ENCODE results near the gene RBMS3. TPM values are rescaled to one million over a fixed set of nuclear protein-coding genes. Genes with fewer than 3 reads are reported as not detected.

The RBMS3 gene
- total RNA-seq, 1 donor from 2014 or later, result 33.0 TPM

DNA sequence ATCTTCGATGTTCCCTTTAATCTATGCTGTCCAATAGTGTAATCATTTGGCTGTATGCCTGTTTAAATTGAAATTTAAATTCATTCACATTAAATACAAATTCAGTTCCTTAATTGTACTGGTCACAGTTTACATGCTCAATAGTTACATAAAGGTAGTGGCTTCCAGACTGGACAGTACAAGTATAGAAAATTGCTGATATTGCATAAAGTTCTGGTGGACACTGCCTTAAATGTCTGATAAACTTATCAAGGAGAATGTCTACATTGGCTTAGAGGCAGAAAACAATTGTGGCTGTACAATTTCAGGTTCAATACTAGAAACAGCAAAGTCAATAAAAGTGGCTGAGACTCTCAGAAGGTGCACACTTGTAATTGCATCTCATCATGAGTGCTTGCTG is 365.2 kb downstream of the RBMS3 start:
- no peak overlapping the region for H3K9ac ChIP-seq (ENCODE audit: low read length)
- no peak overlapping the region for H3K4me2 ChIP-seq (ENCODE audit: low read length)
- no peak for FAIRE-seq
- H3K27me3 Mint-ChIP-seq (ENCODE audit: low read depth, unreplicated experiment), result no peaks in the 10 kb centered on the region
- DNase-seq (ENCODE audit: low read depth), result no peak
- H3K36me3 Mint-ChIP-seq (ENCODE audit: low read depth, unreplicated experiment), result no peaks in the 10 kb centered on the region
- no peaks in the 10 kb centered on the region for H3K36me3 ChIP-seq (ENCODE audit: insufficient read depth, low read length)
- no peaks in the 10 kb centered on the region for H3K27me3 ChIP-seq (ENCODE audit: insufficient read depth, low read length)
- H3K79me2 ChIP-seq (ENCODE audit: insufficient read depth, low read length), result no peaks in the 10 kb centered on the region
- no peak overlapping the region for H3K4me3 ChIP-seq (ENCODE audit: insufficient read depth, low read depth, low read length)
- H3K4me1 Mint-ChIP-seq (ENCODE audit: low read depth, unreplicated experiment), result peaks cover 22% of the 10 kb centered on the region
- no peaks in the 10 kb centered on the region for H3K9me3 ChIP-seq (ENCODE audit: insufficient read depth, low read depth, low read length)
- H3K27ac Mint-ChIP-seq (ENCODE audit: unreplicated experiment), result no peak overlapping the region
- no peaks in the 10 kb centered on the region for H3K9me3 Mint-ChIP-seq (ENCODE audit: unreplicated experiment)
- H2AFZ ChIP-seq (ENCODE audit: low read depth, low read length), result no peak overlapping the region
- no peak for TF ChIP-seq EZH2 (IDR thresholded peaks at IDR 0.05; ENCODE audit: insufficient read depth, low read length)
- TF ChIP-seq CTCF (IDR thresholded peaks at IDR 0.05; ENCODE audit: insufficient read depth, low read depth, low read length), result no peak
- no peak overlapping the region for H3K4me3 Mint-ChIP-seq (ENCODE audit: unreplicated experiment)
- H3K27ac ChIP-seq (ENCODE audit: low read depth, low read length), result no peak overlapping the region
- H3K4me1 ChIP-seq (ENCODE audit: insufficient read depth, low read length), result peaks cover 13% of the 10 kb centered on the region
- H4K20me1 ChIP-seq (ENCODE audit: insufficient read depth, low read length), result no peaks in the 10 kb centered on the region

GRCh38 chr3:29649815-29650547 is 369.1 kb downstream of the RBMS3 start:
- Histone ChIP-seq H3K36me3 (ENCODE audit: insufficient read depth, low read length) (no peaks in the 10 kb centered on the region), H3K9me3 (ENCODE audit: insufficient read depth, low read depth, low read length) (no peaks in the 10 kb centered on the region), H3K4me3 (ENCODE audit: insufficient read depth, low read depth, low read length) (no peak overlapping the region), H3K4me1 (ENCODE audit: insufficient read depth, low read length) (peaks cover 2% of the 10 kb centered on the region), H3K27ac (ENCODE audit: low read depth, low read length) (no peak overlapping the region), H3K4me2 (ENCODE audit: low read length) (peak overlapping the region; percentile 29), H3K27me3 (ENCODE audit: insufficient read depth, low read length) (no peaks in the 10 kb centered on the region), H3K9ac (ENCODE audit: low read length) (no peak overlapping the region), H3K79me2 (ENCODE audit: insufficient read depth, low read length) (no peaks in the 10 kb centered on the region), H2AFZ (ENCODE audit: low read depth, low read length) (no peak overlapping the region), H4K20me1 (ENCODE audit: insufficient read depth, low read length) (no peaks in the 10 kb centered on the region)
- Mint-ChIP-seq H3K36me3 (ENCODE audit: low read depth, unreplicated experiment) (no peaks in the 10 kb centered on the region), H3K27me3 (ENCODE audit: low read depth, unreplicated experiment) (no peaks in the 10 kb centered on the region), H3K4me1 (ENCODE audit: low read depth, unreplicated experiment) (peaks cover 10% of the 10 kb centered on the region), H3K27ac (ENCODE audit: unreplicated experiment) (peak overlapping the region; percentile 43), H3K4me3 (ENCODE audit: unreplicated experiment) (no peak overlapping the region), H3K9me3 (ENCODE audit: unreplicated experiment) (no peaks in the 10 kb centered on the region)
- FAIRE-seq (peak; percentile 55), DNase-seq (ENCODE audit: low read depth) (peak; percentile 28)
- TF ChIP-seq EZH2 (IDR thresholded peaks at IDR 0.05; ENCODE audit: insufficient read depth, low read length), result no peak
- no peak for TF ChIP-seq CTCF (IDR thresholded peaks at IDR 0.05; ENCODE audit: insufficient read depth, low read depth, low read length)

DNA sequence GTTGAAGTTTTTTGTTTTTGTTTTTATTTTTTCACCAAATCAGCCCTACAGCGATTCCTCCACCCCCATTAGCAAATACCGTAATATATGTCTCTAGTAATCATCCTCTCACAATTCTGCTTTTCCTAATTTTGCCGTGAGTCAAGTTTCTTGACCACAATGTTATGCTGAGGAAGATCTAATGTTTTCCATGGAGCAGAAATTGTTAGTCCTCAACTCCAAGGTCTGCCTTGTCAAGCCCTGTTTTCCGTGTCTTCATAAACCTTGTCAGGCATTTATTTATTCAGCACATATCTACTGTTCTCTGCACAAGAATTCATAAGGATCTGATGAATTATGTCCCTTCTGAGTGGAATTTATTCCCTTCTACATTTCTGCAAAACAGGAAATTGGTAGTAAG is 372.8 kb downstream of the RBMS3 start:
- TF ChIP-seq EZH2 (IDR thresholded peaks at IDR 0.05; ENCODE audit: insufficient read depth, low read length) (no peak), CTCF (IDR thresholded peaks at IDR 0.05; ENCODE audit: insufficient read depth, low read depth, low read length) (no peak)
- Mint-ChIP-seq H3K27ac (ENCODE audit: unreplicated experiment) (no peak overlapping the region), H3K27me3 (ENCODE audit: low read depth, unreplicated experiment) (no peaks in the 10 kb centered on the region), H3K4me1 (ENCODE audit: low read depth, unreplicated experiment) (peaks cover 12% of the 10 kb centered on the region), H3K9me3 (ENCODE audit: unreplicated experiment) (no peaks in the 10 kb centered on the region), H3K36me3 (ENCODE audit: low read depth, unreplicated experiment) (no peaks in the 10 kb centered on the region), H3K4me3 (ENCODE audit: unreplicated experiment) (no peak overlapping the region)
- H2AFZ ChIP-seq (ENCODE audit: low read depth, low read length), result no peak overlapping the region
- no peak overlapping the region for H3K9ac ChIP-seq (ENCODE audit: low read length)
- H3K4me2 ChIP-seq (ENCODE audit: low read length), result no peak overlapping the region
- H3K4me1 ChIP-seq (ENCODE audit: insufficient read depth, low read length), result peaks cover 2% of the 10 kb centered on the region
- no peak overlapping the region for H3K4me3 ChIP-seq (ENCODE audit: insufficient read depth, low read depth, low read length)
- H3K9me3 ChIP-seq (ENCODE audit: insufficient read depth, low read depth, low read length), result no peaks in the 10 kb centered on the region
- H3K27ac ChIP-seq (ENCODE audit: low read depth, low read length), result no peak overlapping the region
- FAIRE-seq, result no peak
- DNase-seq (ENCODE audit: low read depth), result no peak
- H3K79me2 ChIP-seq (ENCODE audit: insufficient read depth, low read length), result no peaks in the 10 kb centered on the region
- no peaks in the 10 kb centered on the region for H3K36me3 ChIP-seq (ENCODE audit: insufficient read depth, low read length)
- H3K27me3 ChIP-seq (ENCODE audit: insufficient read depth, low read length), result no peaks in the 10 kb centered on the region
- peaks cover 5% of the 10 kb centered on the region for H4K20me1 ChIP-seq (ENCODE audit: insufficient read depth, low read length)
